ENCODE data around the gene KLK12. TPM values are rescaled to one million over a fixed set of nuclear protein-coding genes. Genes with fewer than 3 reads are reported as not detected.

KLK12 gene, protein sequence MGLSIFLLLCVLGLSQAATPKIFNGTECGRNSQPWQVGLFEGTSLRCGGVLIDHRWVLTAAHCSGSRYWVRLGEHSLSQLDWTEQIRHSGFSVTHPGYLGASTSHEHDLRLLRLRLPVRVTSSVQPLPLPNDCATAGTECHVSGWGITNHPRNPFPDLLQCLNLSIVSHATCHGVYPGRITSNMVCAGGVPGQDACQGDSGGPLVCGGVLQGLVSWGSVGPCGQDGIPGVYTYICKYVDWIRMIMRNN
- not detected in 2 replicates for total RNA-seq (2014; rRNA removed; shearing (Covaris generic))
- not detected in 2 replicates for polyA plus RNA-seq (2015; cell fraction: cytosol; rRNA removed)
- not detected in 2 replicates for polyA plus RNA-seq (2015; cell fraction: nucleus; rRNA removed)

- DNase-seq (ENCODE audit: low read depth), result no peak
Measured at GRCh38 chr19:51034704-51035103, at the start of gene KLK12. Gene KLK12 (minus strand): TSS chr19:51035002. CDS start chr19:51034621, 381 bp downstream.

DNA sequence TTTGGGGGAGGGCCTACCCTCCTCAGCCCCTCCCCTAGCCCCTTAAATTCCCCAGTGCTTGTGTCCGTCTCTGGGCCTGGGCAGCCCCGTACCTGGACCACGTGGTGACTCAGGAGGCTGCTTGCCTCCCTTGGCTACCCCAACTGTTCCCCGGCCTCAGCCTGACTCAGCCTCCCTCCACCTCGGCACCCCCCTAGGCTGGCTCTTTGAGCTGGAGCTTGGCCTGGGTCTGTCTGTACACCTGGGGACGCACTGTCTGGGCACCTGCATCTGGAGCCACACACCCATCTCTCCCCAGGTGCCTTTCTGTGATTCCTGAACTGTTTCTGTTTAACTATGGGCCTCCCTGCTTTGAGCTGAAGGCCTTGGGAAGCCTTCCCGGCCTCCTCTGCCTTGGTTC lies 49.7 kb upstream of the KLK12 start:
- DNase-seq (ENCODE audit: low read depth), result no peak

GRCh38 chr19:51083783-51084182 lies 49.0 kb upstream of the KLK12 start:
- DNase-seq (ENCODE audit: low read depth), result no peak

DNA sequence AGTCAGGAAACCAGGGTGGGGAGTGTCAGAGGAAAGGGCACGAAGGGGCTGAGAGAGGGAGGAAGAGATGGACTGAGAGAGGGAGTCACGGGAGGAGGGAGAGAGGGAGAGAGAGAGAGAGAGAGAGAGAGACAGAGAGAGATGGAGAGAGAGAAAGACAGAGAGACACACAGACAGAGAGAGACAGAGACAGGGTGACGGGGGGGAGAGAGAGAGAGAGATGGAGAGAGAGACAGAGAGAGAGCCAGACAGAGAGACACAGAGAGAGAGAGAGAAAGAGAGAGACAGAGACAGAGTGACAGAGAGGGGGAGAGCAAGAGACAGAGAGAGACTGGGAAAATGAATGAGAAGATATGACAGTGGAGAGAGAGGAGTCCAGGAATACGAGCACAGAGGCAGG lies 48.4 kb upstream of the KLK12 start:
- DNase-seq (ENCODE audit: low read depth), result no peak

GRCh38 chr19:51082611-51083010 lies 47.8 kb upstream of the KLK12 start, which contains the start of gene KLK14:
Gene KLK14 (minus strand): TSS chr19:51082887. CDS start chr19:51082614, 273 bp downstream.
- no peak for DNase-seq (ENCODE audit: low read depth)

GRCh38 chr19:51081476-51081875 lies 46.7 kb upstream of the KLK12 start:
- DNase-seq (ENCODE audit: low read depth), result no peak

GRCh38 chr19:51079481-51080110 lies 44.8 kb upstream of the KLK12 start:
- DNase-seq (ENCODE audit: low read depth), result no peak

GRCh38 chr19:51078731-51079130 lies 43.9 kb upstream of the KLK12 start:
- no peak for DNase-seq (ENCODE audit: low read depth)

GRCh38 chr19:51078104-51078503 lies 43.3 kb upstream of the KLK12 start:
- no peak for DNase-seq (ENCODE audit: low read depth)

DNA sequence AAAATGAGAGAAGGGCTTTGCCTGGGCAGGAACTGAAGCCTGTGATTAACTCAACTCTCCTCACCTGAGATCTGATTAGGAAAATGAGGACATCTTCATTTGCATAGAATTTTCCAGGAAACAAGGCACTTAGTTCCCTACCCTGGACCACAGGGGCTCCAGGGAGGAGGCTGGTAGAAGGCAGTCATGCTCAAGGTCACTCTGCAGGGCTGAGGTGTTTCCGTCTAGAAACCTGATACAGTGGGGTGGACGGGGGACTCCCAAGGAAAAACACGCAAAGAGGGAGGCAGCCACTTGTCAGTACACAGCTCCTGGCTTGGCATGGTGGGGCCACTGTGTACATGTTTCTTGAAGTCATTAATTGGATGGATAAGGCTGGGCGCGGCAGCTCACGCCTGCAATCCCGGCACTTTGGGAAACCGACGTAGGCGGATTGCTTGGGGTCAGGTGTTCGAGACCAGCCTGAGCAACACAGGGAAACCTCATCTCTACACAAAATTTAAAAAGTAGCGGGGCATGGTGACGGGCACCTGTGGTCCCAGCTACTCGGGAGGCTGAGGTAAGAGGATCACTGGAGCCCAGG lies 41.9 kb upstream of the KLK12 start:
- no peak for DNase-seq (ENCODE audit: low read depth)

DNA sequence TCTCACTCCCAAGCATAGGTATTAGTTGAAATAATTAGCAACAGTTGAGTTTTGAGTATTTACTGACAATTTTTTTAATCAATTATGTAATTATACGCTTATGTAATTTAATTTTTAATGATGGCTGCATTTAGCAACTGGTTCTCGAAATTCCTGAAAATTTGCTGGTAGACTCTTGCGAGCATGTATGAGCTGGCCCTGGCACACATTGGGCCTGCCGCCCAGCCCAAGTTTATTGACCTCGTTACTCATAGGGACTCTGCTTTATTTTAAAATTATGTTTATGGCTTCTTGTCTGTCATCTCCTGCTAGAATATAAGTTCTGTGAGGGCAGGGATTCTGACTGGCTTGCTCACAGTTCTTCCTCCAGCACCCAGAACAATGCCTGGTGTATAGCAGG lies 41.2 kb upstream of the KLK12 start:
- no peak for DNase-seq (ENCODE audit: low read depth)

- no peak for DNase-seq (ENCODE audit: low read depth)
Measured at GRCh38 chr19:51071095-51071405, 36.2 kb upstream of the KLK12 start.

DNA sequence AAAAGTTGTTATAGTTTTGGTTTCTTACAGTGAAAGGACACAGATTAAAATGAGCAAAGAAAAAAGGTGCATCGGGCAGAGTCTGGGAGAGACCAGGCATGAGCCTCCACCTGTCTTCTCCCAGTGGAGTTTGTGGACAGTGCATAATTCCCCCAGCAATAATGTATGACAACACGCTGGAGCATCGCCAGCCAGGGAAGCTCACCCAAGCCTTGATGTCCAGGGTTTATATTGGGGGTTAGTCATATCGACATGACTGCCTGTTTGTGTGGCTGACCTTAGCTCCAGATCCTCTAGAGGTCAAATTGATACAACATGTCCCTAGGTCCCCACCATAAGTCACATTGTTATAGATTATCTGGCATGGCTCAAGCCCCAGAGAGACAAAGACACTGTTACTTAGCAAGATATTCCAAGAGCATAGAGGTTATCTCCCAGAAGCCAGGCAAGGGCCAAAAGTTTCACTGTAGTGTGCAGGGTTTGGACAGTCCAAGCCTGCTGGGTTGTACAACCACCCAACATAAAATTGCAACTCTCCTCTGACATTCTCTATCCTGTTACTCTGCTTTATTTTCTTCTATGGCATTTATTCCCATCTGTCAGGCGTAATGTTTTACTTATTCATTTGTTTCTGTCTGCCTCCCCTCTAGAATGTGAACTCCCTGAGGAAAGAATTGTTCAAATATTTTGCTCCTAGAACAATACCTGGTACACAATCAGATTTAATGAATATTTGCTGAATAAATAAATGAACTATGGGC lies 35.7 kb upstream of the KLK12 start:
- no peak for DNase-seq (ENCODE audit: low read depth)

GRCh38 chr19:51066393-51067186 lies 31.8 kb upstream of the KLK12 start:
- DNase-seq (ENCODE audit: low read depth), result no peak

DNA sequence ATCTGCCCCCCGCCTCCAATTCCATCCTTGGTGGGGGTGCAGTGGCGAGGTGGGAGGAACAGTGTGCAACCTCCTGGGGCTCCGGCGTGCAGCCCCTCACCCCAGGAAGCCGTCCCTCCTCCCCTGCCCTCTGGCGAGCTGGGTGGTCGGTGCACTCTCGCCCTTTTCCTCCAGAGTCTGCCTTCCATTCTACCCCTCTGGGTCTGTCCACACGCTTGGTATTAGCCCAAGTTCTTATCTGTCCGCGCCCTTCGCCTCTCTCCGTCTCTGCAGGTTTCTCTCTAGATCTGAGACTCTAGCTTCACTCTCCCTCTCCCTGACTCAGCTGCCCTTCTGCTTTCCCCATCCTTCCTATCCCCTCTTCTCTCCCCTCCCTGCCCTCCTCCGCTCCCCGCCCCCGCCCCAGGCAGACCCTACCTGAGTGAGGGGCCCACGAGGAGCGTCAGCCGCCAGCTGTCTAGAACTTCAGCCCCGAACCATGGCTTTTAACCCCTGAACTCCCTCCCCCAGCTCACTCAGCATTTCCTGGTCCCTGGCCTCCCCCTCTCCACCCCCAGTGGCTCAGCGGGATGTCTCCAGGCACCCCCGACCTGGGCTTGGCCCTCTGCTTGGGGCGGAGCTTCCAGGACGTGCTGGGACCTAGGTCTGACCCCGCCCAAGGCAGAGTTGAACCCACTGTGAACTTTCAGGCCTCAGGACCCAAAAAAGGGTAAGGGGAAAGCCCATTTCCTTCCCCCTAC lies 30.6 kb upstream of the KLK12 start:
- no peak for DNase-seq (ENCODE audit: low read depth)

DNA sequence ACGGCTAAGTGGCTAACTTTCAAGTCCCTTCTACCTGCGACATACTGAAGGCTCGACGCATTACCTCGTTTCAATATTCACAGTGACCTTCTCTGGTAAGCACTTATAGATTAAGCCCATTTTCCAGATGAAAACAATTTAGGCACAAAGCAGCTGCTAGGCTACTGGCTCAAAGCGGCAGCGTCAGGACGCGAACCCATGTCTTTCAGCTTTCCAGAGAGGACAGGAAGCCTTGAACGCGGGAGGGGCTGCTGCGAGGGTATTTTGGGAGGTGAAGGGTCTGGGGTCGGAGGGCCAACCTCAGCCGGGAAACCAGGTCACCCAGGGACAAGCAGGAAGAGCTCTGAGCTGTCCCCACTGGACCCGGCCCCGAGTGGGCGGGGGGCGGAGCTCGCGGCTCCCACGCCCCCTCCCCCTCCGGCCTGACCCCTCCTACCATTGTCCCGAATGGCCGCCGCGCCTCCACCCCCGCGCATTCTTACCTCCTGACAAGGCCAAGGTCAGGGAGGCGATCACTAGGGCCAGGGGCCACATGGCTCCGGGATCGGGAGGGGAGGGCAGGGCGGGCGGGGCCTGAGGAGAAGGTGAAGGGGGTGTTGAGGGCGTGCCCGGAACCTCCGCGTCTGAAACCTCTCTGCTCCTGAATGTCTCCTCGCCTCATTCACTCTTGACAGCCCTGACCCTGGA lies 29.9 kb upstream of the KLK12 start, which contains the start of gene KLK13:
Gene KLK13, minus strand, starts transcription at position 559 of the 687 bp plus-strand sequence. Its CDS starts 25 bp downstream, at position 534.
- no peak for DNase-seq (ENCODE audit: low read depth)

DNA sequence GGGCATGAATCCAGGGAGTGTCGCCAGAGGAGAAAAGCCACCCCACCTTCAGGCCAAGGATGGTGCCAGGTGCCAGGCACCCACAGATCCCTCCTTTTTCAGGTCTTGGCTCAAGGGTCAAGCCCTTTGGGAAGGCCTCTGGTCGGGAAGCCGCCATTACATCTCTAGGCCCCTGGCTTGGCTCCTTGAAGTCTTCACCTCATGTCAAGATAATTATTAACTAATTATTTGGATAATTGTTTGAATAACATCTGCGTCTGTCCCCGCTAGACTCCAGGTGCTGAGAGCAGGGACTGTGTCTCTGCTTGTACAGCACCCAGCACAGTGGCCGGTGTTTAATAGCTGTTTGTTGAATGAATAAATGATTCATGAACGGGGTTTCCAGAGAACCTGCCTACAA lies 28.9 kb upstream of the KLK12 start:
- no peak for DNase-seq (ENCODE audit: low read depth)

GRCh38 chr19:51060973-51061372 lies 26.2 kb upstream of the KLK12 start:
- DNase-seq (ENCODE audit: low read depth), result no peak

- DNase-seq (ENCODE audit: low read depth), result no peak
Measured at GRCh38 chr19:51060336-51060735, 25.5 kb upstream of the KLK12 start.

- DNase-seq (ENCODE audit: low read depth), result no peak
Measured at GRCh38 chr19:51059715-51060114, 24.9 kb upstream of the KLK12 start.
